Activated CD4-positive, alpha-beta T cell treated with anti-CD3 and anti-CD28 coated beads for 48 hours (primary cell): ENCODE results near the gene COL15A1.
"Not testable (repeated sequence)": the region's sequence is repeated elsewhere in the genome, so short reads cannot be mapped to it uniquely, and the experiment has no call there.

Experiments
- DNase-seq: peaks from one replicate; pipeline ENCODE4 v3.0.0-alpha.2; 2020

COL15A1 gene

GRCh38 chr9:98997604-98998003, 53.9 kb downstream of the COL15A1 start:
- no peak for DNase-seq

DNA sequence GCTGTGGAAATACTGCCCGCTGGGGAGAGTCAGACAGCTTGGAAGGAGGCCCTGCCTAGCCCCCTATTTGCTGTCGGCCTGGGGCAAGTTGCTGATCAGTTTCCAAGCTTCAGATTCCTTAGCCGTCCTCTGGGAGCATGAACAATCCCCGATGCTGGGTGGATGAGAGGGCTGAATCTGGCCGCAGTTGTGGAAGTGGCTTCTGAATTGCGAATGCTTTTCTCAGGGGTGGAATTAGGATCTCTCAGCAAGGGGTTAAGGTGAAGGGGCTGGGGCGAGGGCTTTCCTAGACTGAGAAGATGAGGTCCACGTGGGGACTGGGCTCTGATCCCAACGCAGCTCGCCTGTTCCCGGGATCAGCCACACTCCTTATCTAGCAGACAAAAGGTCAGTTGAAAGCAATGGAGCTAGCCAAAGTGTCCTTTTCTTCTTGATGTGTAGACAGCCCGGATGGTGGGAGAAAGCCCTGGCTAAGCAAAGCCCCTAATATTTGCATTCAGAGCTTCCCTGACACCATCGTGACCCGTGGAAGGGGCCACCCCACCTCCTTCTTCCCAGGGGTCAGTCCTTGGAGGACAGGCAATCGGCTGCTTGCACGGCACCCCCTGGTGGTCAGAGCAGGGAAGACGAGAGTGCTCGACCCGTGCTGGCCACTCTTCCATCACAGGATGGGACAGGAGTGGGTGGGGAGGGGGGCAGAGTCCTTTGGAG, 54.9 kb downstream of the COL15A1 start:
- peak; percentile 77 for DNase-seq

DNA sequence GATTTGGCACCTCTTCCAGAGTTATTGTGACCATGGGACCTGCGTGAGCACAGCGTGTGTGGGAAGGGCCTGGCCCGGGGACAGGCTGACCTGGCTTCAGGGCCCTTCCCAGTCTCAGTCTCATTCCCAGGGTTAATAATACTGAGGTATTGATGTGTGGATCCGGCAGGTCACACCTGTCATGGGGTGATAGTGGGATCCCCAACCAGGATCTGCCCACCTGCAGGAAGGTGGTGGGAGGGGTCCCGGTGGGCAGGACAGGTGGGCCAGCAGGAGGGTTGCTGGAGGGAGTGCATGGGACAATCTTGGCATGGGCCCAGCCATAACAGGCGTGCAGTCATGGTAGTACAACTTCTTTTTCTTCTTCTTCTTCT, 55.4 kb downstream of the COL15A1 start:
- no peak for DNase-seq

- peak; percentile 64 for DNase-seq
Observed at GRCh38 chr9:99000476-99001395, 57.0 kb downstream of the COL15A1 start.

DNA sequence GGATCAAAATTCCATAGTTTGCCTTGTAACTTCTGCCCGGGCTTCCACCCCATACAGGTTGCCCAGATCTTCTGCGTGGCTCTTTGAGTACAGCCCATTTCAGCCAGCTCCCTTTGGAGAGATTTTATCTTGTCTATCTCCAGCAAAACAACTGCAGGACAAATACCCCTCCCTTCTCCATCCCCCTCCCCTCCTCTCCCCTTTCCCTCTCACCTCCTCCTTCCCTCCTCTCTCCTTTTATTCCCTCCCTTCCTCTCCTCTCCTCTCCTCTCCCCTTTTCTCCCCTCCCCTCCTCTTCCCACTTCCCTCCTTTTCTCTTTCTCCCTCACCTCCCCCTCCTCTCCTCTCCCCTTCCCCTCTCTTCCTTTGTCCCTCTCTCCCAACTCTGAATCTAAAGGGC, 58.2 kb downstream of the COL15A1 start:
- no peak for DNase-seq

- no peak for DNase-seq
Observed at GRCh38 chr9:99002706-99003105, 59.0 kb downstream of the COL15A1 start.

DNA sequence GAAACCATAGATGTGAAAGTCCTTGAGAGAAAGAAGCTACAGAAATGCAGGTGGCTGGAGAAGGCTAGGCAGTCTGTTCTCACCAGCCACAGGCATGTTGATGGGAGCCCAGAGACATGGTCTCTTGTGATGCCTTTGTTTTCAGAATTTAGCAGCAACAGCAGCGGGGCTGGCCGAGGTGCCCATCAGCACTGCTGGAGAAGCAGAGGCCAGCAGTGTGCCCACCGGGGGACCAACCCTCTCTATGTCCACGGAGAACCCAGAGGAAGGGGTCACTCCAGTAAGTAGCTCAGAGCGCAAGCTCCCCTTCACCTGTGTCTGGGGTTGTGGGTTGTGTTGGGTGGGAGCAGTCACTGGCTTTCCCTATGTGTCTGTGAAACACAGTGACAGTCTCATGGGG, 59.6 kb downstream of the COL15A1 start:
- no peak for DNase-seq

DNA sequence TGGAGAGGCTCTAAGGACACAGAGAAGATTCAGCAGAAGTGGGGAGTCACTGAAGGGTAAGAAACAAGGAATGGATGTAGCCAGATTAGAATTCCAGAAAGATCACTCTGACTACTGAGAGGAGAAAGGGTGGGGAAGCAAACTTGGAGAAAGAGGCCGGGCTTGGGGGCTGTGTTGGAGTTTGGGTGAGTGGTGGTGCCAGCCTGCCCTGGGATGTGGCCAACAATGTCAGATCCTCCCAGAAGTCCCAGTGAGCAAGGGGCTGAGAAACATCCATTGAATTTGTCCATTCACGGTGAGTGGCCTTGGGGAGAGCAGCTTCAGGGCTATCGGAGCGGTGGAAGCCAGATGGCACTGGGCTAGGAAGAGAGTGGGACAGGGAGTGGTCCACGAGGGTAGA, 60.4 kb downstream of the COL15A1 start:
- no peak for DNase-seq

- DNase-seq = no peak
Observed at GRCh38 chr9:99004717-99005460, 61.2 kb downstream of the COL15A1 start.

GRCh38 chr9:99005651-99006050, 61.9 kb downstream of the COL15A1 start:
- no peak for DNase-seq

DNA sequence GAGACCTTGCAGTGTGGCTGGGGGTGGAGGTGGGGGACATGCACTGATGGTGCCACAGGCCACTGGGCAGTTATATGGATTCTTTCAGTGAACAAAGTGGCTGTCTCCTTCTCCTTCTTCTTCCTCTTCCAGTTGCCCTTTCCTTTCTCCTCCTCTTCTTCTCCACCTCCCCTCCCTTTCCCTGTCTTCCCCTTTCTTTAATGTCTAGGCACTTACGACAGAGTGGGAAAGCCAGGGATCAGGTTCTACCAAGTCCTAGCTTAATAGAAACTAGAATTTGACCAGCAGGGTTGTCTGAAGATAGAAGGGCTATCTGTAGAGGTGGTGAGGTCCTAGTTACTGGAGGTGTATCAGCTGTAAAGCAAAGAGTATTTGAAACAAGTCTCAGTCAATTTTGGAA, 62.8 kb downstream of the COL15A1 start:
- DNase-seq = no peak

GRCh38 chr9:99006979-99007378, 63.3 kb downstream of the COL15A1 start:
- DNase-seq = no peak

DNA sequence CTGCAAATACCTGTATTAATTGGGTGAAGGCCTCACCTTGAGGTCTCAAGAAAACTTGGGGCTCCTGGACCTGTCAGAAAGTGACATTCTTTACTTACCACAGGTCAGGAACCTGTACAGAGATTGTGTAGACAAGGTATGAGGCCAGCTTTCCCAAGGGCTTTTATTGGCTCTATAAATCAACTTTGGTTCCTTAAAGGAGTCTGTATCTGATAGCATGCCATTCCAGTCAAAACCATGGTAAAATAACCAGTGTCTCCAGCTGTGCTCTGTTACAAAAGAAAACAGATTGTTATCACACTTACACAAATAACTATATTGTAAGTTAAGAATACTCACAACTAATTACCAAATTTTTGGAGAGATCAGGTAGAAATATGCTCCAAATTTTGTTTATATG, 64.5 kb downstream of the COL15A1 start:
- DNase-seq = no peak

DNA sequence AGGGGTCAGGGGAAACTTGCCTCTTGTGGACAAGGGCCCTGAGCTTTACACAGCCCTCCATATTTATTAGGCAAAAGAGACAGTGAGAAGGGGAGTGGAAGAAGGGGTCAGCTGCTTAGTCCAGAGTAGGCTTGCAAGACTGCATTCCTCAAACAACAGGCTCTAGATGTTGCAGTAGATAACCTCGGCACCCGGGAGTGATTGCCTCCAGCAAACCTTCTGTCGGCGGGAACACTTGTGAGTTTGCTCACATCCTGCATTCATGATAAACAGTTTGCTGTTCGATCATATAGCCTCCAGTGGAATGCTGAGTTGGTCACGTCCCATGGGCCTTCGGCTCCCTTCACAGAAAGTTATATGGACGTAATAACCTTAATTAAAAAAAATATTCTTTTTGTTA, 66.7 kb downstream of the COL15A1 start:
- not testable (repeated sequence) for DNase-seq

DNA sequence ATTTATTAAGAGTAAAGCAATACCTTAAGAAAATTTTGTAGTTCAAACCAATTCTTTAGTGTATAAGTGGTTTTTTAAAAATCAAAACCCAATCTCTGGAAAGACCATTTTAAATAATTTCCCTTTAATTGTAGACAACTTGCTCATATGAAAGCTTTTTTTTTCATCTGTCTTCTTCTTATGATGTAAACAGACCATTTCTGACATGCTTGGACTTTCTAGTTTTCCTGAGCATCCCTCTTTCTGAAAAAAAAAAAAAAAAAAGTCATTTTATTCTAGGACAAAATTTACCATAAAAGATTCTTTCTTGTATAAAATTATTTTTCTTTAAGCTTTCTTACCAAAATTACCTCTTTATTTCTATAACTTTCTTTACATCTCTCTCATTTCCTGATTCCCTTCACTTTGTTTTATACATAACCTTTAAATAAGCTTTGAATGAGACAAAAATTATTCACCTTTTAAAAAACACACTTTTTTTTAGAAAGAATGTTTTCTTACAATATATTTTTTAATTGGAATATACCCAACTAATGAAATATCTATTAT, 67.5 kb downstream of the COL15A1 start:
- no peak for DNase-seq

DNA sequence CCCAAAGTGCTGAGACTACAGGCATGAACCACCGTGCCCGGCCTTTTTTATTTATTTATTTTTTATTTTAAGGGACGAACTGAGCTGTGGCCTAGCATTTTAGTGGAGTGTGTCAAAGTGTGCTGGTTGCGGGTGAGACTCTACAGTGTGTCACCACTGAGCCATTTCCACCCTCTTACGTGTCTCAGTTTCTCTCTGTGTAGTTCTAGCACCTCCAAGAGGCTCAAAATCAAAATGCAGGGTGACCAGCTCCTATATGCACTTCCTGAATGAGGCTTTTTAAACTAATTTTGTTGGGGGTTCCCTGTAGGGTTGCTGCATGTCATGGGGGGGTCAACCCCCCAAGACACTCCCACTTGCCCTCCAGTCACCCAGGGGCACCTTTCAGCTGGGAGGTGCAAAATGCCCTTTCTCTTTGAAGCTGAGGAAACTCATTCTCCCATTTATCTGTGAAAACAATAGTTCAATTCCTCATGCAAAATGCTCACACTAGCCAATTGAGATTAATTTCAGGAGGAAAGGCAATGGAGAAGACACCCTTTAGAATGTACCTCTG, 69.3 kb downstream of the COL15A1 start:
- DNase-seq = peak; percentile 27

DNA sequence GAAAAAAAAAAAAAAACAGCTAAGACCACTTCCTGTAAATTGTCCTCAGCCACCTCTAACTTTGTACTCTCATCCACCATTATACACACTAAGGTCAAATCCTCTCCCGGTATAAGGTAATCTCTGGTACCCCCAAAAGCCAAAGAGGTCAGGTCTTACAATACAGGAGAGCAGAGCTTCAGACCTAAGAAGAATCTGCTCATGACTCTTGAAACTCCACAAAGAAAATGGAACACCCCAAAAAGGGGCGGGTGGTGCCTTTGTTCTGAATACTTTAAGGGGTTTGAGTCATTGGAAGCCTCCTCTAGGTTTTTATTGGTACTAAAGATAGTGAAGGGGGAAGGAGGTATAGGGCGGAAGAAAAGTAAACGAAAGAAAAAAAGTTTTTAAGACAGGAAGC, 69.8 kb downstream of the COL15A1 start:
- DNase-seq = peak; percentile 31

- DNase-seq = no peak
Observed at GRCh38 chr9:99015448-99015847, 71.7 kb downstream of the COL15A1 start.

DNA sequence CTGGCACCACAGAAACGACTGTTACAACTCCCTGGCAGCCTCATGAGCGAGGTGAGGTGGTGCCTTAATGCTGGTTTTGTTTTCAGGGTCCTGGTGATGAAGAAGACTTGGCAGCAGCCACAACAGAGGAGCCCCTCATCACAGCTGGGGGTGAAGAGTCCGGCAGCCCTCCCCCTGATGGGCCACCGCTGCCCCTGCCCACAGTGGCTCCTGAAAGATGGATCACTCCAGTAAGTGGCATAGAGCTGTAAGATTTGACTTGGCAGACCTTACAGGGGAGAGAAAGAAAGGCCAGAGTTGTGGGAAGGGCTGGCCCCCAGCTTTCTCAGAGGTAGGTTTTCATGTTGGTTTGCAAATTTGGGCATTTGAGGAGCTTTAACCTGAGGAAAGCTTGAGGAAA, 72.2 kb downstream of the COL15A1 start:
- DNase-seq = no peak

DNA sequence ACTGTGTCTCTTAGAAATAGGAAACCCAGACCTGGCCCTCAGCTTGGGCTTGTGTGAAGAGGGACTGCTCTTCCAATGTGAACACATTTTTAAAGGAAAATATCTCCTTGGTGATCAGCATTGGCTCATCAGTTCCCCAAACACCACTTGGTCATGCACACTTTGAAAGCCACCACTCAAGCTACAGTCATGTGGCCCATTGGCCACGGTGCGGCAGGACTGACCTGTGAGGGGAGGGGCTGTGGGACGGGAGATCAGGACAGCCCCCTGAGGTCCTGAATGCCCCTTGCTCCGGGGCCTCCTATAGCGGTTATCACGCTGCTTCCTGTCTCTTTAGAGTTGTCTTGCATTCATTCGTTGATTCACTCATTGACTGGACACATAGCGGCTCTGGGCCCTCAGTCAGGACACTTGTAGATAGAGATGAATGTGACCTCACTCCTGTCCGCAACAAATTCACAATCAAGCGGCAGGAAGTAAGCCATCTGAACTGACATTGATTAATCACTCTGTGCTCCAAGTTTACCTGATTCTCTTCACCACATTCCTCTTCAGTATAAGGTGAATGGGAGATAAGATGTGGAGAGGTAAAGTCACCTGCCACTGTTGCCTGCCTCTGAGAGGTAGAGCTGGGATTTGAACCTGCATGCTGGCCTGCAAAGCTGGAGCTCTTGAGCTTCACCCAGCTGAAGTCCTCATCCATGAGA, 73.1 kb downstream of the COL15A1 start:
- DNase-seq = no peak

- no peak for DNase-seq
Observed at GRCh38 chr9:99018653-99019052, 74.9 kb downstream of the COL15A1 start.
